Stimulated activated CD4-positive, alpha-beta T cell treated with anti-CD3 and anti-CD28 coated beads, Interleukin-4, amount 100 ng/mL, for 48 hours (primary cell): ENCODE data around the gene CLOCK.
A peak's percentile ranks its signal among the peaks of the same experiment; 100 is the strongest.

Experiments
- DNase-seq, 2 donors: peaks; one replicate each; pipeline ENCODE4 v3.0.0-alpha.2; 2020; ENCODE audit warnings: low read depth in 2 of 2

The CLOCK gene

DNA sequence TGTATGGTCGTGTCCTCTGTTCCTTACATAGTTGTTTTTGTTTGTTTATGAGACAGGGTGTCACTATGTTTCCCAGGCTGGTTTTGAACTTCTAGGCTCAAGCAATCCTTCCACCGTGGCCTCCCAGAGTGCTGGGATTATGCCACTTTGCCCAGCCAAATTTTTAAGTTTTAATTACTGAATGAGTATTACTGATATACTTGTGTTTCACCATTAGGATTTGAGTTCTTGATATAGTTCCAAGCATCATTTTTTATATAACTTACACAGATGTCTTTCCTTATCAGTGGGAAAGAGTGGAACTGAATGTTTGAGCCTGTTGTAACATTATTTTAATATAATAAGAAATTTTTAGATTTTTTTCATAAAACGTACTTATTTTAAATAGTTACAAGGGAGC, 130.5 kb downstream of the CLOCK start:
- DNase-seq: no peak

DNA sequence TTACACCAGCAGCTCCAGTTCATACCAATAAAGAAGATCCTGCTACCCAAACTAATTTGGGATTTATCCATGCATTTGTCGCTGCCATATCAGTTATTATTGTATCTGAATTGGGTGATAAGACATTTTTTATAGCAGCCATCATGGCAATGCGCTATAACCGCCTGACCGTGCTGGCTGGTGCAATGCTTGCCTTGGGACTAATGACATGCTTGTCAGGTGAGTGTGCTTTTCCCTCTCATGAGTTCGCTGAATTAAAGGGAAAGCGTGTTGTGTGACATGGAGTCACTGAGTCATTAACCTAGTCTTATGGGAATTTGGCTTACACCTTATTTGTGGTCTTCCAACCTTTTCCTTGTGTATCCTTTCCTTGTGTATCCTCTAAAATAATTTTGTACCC, 135.1 kb downstream of the CLOCK start:
- no peak for DNase-seq

DNA sequence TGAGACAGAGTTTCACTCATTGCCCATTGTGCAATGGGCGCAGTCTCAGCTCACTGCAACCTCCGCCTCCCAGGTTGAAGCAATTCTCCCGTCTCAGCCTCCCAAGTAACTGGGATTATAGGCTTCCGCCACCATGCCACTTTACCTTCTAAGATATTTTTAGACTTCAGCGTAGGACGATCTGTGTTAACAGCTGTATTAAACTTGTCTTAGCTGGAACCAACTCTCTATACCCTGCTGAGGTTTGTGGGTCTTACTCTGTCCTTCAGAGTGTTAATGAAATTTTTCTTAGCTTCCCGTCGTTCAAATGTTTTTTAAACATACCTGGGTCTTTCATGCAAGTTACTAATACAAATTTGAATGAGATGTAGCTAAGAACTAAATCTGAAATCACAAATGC, 136.3 kb downstream of the CLOCK start:
- no peak for DNase-seq

DNA sequence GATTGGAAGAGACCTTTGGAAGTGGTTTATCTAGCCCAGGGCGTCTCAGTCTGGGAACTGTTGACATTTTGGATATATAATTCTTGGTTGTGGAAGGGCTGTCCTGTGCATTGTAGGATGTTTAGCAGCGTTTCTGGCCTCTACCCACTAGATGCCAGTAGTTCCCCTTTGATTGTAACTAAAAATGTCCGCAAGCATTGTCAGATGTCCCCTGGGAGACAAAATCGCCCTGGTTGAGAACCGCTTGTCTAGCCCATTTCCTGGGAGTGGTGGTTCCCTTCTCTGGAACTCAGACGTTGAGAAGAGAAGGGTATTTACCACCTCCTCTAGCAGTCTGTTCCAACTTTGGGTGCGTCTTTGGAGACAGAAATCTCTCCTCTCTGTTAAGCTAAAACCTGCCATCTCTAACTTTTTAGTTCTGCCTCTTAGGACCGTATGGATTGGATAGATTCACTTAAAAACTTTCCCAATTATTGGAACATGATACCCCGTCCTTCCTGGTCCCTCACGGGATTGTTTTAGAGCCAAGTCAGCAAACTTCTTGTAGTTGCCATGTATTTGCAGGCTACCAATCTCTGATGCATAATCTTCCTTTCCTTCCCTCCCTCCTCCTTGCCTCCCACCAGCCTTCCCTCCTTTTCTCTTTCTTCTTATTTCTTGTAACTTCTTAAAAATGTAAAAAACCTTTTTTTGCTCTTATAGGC, 137.1 kb downstream of the CLOCK start:
- no peak for DNase-seq

DNA sequence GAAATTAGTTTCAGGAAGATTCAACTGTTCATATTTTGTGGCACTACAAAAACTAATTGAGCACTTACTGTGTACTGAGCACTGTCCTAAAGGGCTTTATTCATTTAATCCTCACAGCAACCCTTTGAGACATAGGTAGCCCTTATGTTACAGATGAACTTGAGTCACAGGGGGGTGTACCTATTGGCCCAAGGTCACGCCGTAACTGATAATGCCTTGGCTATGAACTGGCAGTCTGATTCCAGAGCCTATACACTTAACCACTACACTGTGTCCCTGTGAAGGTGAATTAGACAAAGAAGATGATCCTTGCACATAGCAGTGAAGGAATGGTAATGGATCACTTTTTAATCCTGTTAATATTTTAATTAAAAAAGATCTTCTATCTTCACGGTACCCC, 138.9 kb downstream of the CLOCK start:
- no peak for DNase-seq

DNA sequence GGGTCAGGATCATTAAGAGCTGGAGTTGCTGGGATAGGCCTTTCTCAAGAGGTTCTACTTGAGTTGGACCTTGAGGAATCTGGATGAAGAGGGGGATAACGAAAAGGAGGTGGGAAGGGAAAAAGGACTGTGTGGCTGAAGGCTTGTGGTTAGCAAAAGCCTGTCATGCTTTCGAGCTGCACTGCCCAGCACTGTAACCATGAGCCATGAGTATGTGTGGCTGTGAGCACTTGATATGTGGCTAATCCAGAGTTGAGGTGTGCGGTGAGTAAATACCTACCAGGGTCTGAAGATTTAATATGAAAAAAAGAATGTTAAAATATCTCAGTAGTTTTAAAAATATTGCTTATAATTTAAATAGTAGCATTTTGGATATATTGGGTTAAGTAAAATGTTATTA, 139.6 kb downstream of the CLOCK start:
- DNase-seq: no peak

DNA sequence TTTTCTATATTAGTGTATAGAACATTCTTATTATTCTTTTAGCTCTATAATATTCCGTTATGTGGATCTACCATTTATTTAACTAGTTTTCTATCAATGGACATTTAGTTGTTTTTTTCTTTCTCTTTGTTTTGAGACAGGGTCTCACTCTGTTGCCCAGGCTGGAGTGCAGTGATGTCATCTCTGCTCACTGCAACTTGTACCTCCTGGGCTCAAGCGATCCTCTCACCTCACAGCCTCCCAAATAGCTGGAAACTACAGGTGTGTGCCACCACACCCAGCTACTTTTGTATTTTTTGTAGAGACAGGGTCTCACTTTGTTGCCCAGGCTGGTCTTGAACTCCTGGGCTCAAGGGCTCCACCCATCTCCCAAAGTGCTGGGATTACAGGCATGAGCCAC, 140.2 kb downstream of the CLOCK start:
- no peak for DNase-seq

DNA sequence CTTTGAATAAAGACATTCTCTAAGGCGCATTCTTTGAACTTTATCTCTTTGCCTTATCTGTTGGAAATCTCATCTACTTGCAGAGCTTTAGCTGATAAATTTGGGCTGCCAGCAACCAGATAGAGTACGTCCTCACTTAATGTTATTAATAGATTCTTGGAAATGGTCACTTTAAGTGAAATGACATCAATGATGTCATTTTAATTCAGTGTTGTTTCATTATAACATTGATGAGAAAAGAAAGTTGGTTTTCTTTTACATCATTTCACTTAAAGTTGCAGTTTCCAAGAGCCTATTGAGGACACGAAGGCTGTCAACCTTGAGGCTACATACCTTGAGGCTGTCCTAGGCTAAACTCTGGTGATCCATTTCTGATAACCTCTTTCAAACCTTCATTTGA, 141.6 kb downstream of the CLOCK start:
- no peak for DNase-seq

DNA sequence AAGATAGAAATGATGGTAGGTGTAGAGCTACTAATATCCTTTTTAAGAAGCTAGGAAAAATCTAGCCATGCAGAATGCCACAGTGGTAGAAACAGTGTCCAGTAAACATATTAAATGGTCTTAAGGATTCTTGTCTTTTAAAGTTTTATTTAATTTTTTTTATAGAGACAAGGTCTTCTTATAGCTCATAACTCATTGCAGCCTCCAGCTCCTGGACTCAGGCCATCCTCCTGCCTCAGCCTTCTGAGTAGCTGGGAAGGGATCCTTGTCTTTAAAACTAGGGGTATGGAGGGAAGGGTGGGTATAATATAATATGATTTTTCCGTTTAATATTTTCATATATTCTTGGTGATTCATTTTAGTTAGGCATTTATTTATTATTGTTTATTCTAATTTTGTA, 147.1 kb downstream of the CLOCK start:
- DNase-seq: no peak

DNA sequence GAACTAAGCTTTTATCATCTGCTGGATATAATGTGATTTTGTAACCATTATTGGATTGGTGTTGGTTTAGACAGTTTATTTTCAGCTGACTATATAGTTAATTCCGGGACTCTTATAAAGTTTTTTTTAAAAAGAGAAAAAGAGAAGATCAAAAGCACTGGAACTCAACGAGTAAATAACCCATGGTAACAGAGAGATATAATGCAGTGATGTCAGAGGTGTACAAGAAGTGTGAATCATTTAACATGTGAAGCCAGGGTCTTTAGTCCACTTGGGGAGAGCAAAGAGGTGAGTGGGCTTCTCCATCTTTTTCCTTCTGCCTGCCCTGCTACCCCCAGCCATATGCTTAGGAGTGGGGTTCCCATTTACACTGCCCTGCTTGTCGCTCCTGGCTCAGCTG, 147.7 kb downstream of the CLOCK start:
- DNase-seq: no peak

DNA sequence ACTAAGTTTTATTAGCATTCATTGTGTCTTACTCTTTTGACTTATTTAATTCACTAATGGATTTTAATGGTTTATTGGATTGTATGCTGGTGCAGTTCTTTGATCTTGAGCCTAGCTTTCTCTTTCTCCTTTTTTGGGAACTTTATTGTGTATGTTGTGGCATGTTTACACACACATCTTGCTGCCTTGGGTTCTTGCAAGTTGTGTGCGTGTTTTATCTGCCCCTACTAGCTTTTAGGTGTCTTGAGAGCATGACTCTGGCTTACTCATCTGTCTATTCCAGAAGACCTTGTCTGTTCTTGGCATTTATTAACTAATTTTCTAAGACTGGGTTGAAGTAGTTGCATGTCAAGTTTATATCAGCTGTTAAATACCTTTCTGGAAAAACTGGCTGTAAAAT, 148.2 kb downstream of the CLOCK start:
- DNase-seq: no peak

DNA sequence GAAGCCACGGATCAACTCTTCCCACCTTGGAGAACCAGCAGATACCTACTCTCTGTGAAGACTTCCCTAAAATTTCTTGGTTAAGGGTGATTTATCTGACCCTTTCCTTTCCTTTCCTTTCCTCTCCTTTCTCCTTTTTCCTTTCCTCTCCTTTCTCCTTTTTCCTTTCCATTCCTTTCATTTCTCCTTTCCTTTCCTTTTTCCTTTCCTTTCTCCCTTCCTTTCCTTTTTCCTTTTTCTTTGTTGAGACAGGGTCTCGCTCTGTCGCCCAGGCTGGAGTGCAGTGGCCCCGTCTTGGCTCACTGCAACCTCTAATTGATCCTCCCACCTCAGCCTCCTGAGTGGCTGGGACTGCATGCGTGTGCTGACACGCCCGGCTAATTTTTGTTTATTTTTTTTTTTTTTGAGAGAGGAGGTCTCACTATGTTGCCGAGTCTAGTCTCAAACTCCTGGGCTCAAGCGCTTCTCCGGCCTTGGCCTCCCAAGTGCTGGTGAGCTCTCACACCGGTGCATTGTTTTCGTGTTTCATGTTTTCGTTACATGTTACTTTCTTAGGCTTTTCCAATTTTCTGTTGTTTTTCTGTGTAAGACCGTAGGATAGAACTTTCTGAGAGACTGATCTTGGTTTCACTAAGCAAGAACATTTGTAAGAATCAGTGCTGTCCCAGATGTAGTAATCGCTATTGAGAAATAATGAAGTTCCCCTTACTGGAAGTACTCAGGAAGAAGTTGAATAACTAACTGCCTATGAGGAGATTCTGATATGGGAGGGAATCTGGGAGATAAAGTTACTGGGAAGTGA, 149.0 kb downstream of the CLOCK start:
- DNase-seq: no peak

DNA sequence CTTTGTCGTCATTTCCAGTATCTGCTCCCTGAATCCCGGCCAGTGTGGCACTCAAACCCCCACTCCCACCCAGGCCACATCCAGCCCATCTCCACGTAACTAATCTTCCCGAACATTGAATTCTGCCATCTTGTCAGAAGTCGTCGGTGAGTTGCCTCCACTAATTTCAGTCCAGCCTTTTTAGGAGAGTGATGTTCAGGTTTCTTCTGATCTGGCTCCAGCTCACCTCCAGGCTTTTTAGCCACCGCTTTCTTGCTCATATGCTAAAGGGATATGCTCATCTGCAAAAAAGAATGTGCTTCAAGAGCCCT, 149.6 kb downstream of the CLOCK start:
- DNase-seq: no peak

DNA sequence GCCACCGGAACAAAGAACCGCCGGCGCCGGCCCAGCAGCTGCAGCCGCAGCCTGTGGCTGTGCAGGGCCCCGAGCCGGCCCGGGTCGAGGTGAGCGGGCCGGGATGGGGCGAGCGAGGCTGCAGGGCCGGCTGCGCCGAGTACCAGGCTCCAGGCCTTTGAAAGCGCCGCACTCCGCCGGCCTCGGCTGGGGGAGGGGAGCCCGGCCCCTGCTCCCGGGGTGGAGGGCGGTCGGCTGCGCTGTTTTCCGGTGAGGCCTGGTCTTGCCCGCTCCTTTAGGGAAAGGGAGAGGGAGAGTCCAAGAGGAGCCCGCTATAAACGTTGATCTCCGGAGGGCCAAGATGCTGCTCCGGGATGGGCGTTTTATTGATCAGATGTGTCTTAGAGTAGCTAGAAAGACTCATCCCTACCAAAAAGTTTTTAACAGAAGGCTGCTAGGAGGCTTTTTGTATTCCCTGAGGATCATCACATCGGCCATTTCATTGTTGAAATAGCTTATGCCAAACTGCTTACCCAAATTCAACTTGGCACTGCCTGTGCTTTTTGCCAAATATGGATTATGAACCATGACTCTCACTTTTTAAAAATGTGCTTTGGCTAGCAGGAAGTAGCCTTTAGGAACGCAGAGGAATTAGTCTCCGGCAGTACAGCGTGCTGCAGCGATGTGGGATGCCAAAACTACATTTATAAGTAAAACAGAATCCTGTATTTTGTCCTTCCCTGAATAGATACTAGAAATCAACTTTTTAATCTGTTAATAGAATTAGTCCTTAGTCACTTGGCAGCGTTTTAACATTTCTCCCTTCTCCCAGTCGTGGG, 150.2 kb downstream of the CLOCK start:
- peak; percentile 11 to 24 for DNase-seq

DNA sequence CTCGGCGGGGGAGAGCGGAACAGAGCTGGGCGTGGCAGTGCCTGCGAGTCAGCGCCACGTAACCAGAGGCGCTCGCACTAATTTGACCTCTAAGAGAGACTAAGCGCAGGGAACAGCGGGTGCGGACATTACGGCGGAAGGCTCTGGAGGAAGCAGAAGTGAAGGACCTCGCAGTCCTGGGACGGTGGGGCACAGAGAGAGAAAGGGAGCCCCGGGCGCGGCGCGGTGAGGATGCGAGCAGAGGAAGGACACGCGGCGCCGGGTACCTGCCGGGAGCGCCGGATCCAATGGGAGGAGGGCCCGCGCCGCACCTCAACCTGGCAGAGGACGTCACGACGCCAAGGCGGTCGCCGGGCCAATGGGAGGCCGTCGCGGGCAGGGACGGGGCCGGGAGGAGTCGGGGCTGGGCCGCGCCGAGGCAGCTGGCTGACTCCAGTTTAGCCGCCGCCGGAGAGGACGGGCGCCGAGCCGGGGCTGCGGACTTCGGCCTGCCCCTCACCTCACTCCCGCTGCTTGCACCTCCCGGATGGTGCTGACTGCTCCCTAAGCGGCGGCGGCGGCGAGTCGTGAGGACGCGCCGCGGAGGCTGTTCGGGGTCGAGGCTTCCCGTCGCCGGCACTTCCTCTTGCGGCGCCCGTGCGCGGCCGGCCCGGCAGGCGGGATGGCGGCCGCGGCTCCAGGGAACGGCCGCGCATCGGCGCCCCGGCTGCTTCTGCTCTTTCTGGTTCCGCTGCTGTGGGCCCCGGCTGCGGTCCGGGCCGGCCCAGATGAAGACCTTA, 151.0 kb downstream of the CLOCK start, which contains the start of gene TMEM165:
TMEM165 (plus strand) TSS at position 429 of the 779 bp plus-strand sequence; CDS start at position 662, 233 bp downstream.
- peak; percentile 86 to 88 for DNase-seq

DNA sequence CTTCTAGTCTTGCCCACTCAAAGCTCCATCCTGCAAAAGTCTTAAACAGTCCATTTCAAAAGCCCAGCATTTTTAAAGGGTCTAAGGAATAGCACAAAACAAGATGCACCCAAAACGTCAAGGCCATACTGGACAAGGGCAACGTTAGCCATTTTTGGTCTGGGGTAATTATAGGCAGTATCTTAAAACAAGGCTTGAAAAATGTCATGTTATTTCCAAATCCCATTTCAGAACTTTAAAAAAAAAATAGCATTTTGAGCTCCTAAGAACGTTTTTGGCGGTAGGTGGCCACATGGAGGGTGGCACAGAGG, 151.5 kb downstream of the CLOCK start:
- no peak for DNase-seq

DNA sequence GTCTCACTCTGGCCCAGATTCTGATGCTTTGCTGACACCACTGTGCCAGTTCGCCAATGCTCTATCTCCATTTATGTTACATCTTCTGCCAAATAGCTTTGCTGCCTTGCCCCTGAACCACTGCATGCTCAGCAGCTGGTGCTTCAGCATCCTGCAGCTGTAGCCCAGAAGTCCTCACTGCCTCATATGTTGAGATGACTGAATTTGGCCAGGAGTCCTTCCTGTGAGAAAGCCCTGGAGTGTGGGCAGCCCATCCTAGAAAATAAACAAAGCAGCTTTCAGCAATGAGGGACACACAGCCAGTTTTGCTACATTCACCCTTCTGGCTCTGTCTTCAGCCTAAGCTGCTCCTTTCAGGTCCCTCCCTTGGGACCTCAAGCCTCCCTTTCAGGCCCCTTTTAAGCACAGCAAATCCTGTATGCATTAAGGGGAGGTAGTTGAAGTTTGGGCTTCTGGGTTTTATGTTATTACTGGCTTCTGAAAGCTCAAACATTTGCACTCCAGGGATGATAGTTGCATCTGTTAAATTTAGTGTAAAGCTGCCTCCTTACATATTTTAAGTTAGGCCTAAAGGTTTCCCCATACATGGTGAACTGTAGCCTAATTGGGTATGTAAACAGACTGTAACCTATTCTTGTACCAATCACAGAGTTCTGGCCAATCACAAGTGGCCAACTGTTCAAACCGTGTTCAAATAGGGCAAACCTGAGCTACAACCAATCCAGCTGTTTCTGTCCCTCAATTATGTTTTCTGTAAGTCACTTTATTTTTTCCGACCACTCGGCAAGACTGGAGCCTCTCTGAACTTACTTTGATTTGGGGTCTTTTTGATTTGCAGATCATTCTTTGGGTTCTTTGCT, 153.0 kb downstream of the CLOCK start:
- DNase-seq: no peak

DNA sequence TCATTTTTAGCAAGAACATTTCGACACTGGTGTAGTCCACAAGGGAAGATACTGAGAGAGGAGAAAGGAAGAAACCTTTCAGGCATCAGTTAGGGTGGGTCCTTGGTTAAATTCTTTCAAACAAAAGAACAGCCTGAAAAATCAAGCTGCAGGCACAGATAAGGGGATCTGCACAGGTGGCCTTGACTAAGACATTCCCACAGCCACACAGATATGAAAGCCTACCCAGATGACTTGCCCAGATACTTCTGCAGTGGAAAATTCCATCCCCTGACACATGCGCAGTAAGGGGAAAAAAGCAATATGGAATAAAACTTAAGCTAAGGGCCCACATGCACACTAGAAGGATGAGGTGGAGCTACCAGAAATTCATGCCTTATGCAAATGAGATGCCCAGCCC, 159.9 kb downstream of the CLOCK start:
- no peak for DNase-seq

DNA sequence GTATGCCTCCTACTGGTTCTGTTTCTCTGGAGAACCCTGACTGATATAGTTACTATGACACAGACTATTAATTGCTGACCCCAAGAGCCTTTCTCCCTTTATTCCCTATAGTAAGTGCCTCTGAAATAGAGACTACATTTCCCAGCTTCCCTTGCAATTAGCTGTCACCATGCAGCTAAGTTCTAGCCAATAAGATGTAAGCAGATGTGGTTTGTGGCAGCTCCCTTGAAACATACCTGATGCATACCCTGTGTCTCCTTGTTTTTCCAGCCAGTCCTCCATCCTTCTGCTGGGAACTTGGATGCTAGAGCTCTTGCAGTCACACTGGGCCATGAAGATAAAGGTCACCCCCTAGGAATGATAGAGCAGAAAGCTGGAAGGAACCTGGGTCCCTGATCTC, 160.6 kb downstream of the CLOCK start:
- no peak for DNase-seq

DNA sequence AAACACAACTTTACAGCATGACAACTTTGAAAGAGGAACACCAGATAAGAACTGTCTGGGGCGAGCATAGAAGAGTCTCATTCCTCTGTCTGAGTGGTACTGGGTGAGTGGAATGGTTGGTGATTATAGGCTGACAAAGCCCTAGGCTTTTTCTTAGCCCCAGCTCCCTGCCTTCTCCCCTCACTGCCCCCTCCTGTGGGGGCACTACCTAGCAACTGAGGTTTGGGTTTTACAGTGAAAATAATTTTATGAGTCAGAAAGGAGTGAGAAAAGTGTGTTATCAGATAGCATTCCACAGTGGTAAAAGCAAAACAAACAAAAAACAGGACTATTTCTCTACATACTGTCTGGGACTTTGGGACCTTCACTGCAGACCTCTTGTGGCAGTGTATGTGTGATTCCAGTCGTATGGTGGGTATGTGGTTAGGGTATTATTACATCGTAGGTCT, 161.5 kb downstream of the CLOCK start:
- DNase-seq: no peak

DNA sequence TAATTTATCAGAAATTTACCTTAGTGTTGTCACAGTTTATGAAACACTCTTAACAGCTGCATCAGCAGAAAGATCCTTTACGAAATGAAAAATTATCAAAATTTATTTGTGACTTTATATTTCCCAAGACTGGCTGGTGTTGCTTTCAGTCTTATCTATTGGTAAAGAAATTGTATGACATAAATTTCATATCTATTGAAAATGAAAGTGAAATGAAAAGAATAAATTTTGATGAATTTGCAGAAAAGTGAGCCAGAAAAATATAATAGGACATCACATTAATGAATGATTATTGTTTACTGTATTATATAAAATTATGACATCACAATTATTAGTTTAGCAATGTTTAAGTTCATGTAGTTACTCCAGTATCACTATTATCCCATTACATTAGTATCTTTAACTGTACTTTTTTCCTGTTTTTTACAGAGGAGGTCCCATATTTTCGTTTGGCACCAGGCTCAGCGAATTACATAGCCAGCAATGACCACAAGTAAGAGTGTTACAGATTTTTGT, 164.2 kb downstream of the CLOCK start:
- no peak for DNase-seq
